Measurements from ENCODE around the gene FBP2.

The FBP2 gene

GRCh38 chr9:94560237-94560636 is 33.4 kb downstream of the FBP2 start:
- H3K4me3 ChIP-seq (replicated peaks; ENCODE audit: low read depth, low read length): no peak overlapping the region
- H3K36me3 ChIP-seq (ENCODE audit: control insufficient read depth, insufficient read depth, low read length): no peaks in the 10 kb centered on the region
- TF ChIP-seq CTCF (IDR thresholded peaks at IDR 0.05; ENCODE audit: insufficient read depth, low read length, poor library complexity, severe bottlenecking): no peak
- DNase-seq (ENCODE audit: extremely low read depth, insufficient read length): no peak
- no peaks in the 10 kb centered on the region for H3K27me3 ChIP-seq (replicated peaks; ENCODE audit: control insufficient read depth, insufficient read depth, low read length)

DNA sequence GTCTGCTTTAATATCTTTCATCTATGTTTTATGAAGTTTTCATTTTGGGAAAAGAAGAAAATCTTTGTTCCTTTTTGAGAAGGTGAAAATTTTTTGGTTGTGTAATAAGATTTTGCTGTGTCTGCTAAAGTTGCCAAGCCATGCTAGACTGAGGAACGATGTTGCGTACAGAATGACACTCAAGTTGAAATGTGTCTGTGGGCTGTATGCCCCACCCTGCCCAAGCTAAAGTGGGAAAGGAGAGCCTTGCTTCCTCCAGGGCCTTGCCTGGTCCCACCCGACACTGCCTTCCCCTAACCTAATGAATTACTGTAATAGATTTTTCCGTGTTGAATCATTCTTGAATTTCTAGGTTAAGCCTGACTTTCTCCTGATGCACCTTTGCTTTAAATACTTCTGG is 36.2 kb downstream of the FBP2 start:
- no peak for TF ChIP-seq CTCF (IDR thresholded peaks at IDR 0.05; ENCODE audit: insufficient read depth, low read length, poor library complexity, severe bottlenecking)
- DNase-seq (ENCODE audit: extremely low read depth, insufficient read length): no peak
- Histone ChIP-seq H3K27me3 (replicated peaks; ENCODE audit: control insufficient read depth, insufficient read depth, low read length) (no peaks in the 10 kb centered on the region), H3K36me3 (ENCODE audit: control insufficient read depth, insufficient read depth, low read length) (no peaks in the 10 kb centered on the region), H3K4me3 (replicated peaks; ENCODE audit: low read depth, low read length) (no peak overlapping the region)

GRCh38 chr9:94554439-94555331 is 38.9 kb downstream of the FBP2 start, which contains the start of gene PCAT7:
Gene PCAT7, plus strand, starts transcription at chr9:94555083.
- DNase-seq (ENCODE audit: extremely low read depth, insufficient read length): peak; percentile 13
- Histone ChIP-seq H3K27me3 (replicated peaks; ENCODE audit: control insufficient read depth, insufficient read depth, low read length) (no peaks in the 10 kb centered on the region), H3K4me3 (replicated peaks; ENCODE audit: low read depth, low read length) (no peak within 1 kb of the TSS), H3K36me3 (ENCODE audit: control insufficient read depth, insufficient read depth, low read length) (no peaks in the 10 kb centered on the region)
- TF ChIP-seq CTCF (IDR thresholded peaks at IDR 0.05; ENCODE audit: insufficient read depth, low read length, poor library complexity, severe bottlenecking): peak; percentile 62

- no peak overlapping the region for H3K4me3 ChIP-seq (replicated peaks; ENCODE audit: low read depth, low read length)
- DNase-seq (ENCODE audit: extremely low read depth, insufficient read length): no peak
- no peaks in the 10 kb centered on the region for H3K27me3 ChIP-seq (replicated peaks; ENCODE audit: control insufficient read depth, insufficient read depth, low read length)
- no peaks in the 10 kb centered on the region for H3K36me3 ChIP-seq (ENCODE audit: control insufficient read depth, insufficient read depth, low read length)
- no peak for TF ChIP-seq CTCF (IDR thresholded peaks at IDR 0.05; ENCODE audit: insufficient read depth, low read length, poor library complexity, severe bottlenecking)
Measured at GRCh38 chr9:94554078-94554438, 39.6 kb downstream of the FBP2 start.

- Histone ChIP-seq H3K4me3 (replicated peaks; ENCODE audit: low read depth, low read length) (no peak overlapping the region), H3K36me3 (ENCODE audit: control insufficient read depth, insufficient read depth, low read length) (no peaks in the 10 kb centered on the region), H3K27me3 (replicated peaks; ENCODE audit: control insufficient read depth, insufficient read depth, low read length) (no peaks in the 10 kb centered on the region)
- TF ChIP-seq CTCF (IDR thresholded peaks at IDR 0.05; ENCODE audit: insufficient read depth, low read length, poor library complexity, severe bottlenecking): no peak
- no peak for DNase-seq (ENCODE audit: extremely low read depth, insufficient read length)
Measured at GRCh38 chr9:94553029-94553938, 40.3 kb downstream of the FBP2 start.

Data from GM06990 (cell line).